Aortic smooth muscle cell (primary cell): ENCODE results near the gene PTH2R. TPM values are rescaled to one million over a fixed set of nuclear protein-coding genes. Genes with fewer than 3 reads are reported as not detected.

ENCODE experiments used
- total RNA-seq: library from RNA; depleted of rRNA; stranded (reverse); fragments of >200 nt; gene quantifications from 2 replicates; pipeline ENCODE4 v1.2.3, GENCODE V29; 2014

Gene PTH2R
- under 0.01 TPM in 1 of 2 replicates, not detected in the other for total RNA-seq

GRCh38 chr2:208406474-208407451 is at the start of gene PTH2R:
Gene PTH2R (plus strand): TSS chr2:208406792. CDS start chr2:208407044, 252 bp downstream.

Other genes with a start within 250 kb of the PTH2R start
- not detected in 2 replicates for gene CRYGA, start 243.2 kb upstream of the PTH2R start, total RNA-seq
- gene C2orf80, start 216.8 kb upstream of the PTH2R start, total RNA-seq: not detected in 2 replicates
- gene IDH1, start 151.7 kb upstream of the PTH2R start, total RNA-seq: 146 and 218 TPM in 2 replicates
- 35.5 and 41.3 TPM in 2 replicates for gene PIKFYVE, start 140.5 kb upstream of the PTH2R start, total RNA-seq